Glutamatergic neuron (in vitro differentiated cells): ENCODE results near the gene ATRN. TPM values are rescaled to one million over a fixed set of nuclear protein-coding genes. Genes with fewer than 3 reads are reported as not detected.

ENCODE experiments used
- DNase-seq: peaks from one replicate; pipeline ENCODE4 v3.0.0; 2022
- H3K27ac Mint-ChIP-seq: one replicate; pipeline ENCODE4 v1.8.0; 2020; ENCODE audit warnings: mild to moderate bottlenecking, mixed read lengths, inconsistent platforms; ENCODE audit not compliant: unreplicated experiment
- H3K27me3 Mint-ChIP-seq: one replicate; pipeline ENCODE4 v1.8.0; 2020; ENCODE audit warnings: mild to moderate bottlenecking, moderate library complexity, mixed read lengths, inconsistent platforms; ENCODE audit not compliant: unreplicated experiment
- H3K36me3 Mint-ChIP-seq: one replicate; pipeline ENCODE4 v1.8.0; 2020; ENCODE audit warnings: mild to moderate bottlenecking, mixed read lengths, inconsistent platforms; ENCODE audit not compliant: unreplicated experiment
- H3K4me1 Mint-ChIP-seq: one replicate; pipeline ENCODE4 v1.8.0; 2020; ENCODE audit warnings: mild to moderate bottlenecking, low read depth, mixed read lengths, inconsistent platforms; ENCODE audit not compliant: unreplicated experiment
- H3K4me3 Mint-ChIP-seq: one replicate; pipeline ENCODE4 v1.8.0; 2020; ENCODE audit warnings: mild to moderate bottlenecking, mixed read lengths, inconsistent platforms; ENCODE audit not compliant: unreplicated experiment
- H3K9me3 Mint-ChIP-seq: one replicate; pipeline ENCODE4 v1.8.0; 2020; ENCODE audit warnings: mild to moderate bottlenecking, moderate library complexity, mixed read lengths, inconsistent platforms; ENCODE audit not compliant: unreplicated experiment
- total RNA-seq: library from RNA; stranded (reverse); fragmentation: NEBNext Ultra II Directional; extraction: Animal tissue kit (Norgen Biotek cat#: 25700); gene quantifications from one replicate; pipeline ENCODE4 v1.2.1, GENCODE V29; 2021; ENCODE audit not compliant: unreplicated experiment
- TF ChIP-seq, protein P1 (sequence below): fragments of 200-600 bp; sonication (generic); IDR thresholded peaks from one replicate; pipeline ENCODE4 v1.5.0; 2021; ENCODE audit not compliant: partially characterized antibody, unreplicated experiment

The ATRN gene
- total RNA-seq, 1 donor from 2014 or later: 31.1 TPM

DNA sequence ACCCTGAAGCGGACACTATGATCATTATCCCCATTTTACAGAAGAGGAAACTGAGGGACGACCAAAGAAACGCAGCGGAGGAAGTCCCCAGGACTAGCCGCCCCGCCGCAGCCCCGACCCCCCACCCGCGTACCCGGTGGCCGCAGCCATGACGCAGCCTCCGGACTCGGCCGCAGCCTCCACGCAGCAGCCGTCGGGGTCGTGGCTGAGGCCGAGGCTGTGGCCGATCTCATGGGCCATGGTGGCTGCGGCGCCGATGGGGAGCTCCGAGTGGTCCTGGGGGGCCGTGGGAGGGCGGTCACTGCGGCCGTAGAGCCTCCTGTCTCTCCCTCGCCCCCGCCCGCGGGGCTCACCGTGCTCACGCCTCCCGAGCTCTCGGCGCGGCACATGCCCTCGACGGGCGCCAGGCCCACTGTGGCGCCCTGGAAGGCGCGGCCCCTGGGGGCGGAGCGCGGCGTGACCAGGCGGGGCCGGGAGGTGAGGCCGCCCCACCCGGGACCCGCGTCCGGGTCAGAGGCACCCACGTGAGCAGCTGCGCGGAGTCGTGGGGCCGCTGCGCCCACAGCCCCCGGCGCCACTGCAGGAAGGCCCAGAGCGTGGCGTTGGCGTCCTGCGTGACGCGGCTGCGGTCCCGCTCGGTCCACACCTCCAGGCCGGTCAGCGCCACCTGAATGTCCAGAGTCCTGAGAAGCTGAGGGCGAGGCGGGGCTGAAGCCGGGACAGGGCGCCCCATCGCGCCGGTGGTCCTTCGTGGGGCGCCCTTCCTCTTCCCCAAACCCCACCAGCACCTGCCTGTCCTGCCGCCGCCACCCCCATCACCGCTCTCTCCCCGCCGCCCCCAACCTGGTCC lies 202.6 kb downstream of the ATRN start:
- TF ChIP-seq, protein P1, sequence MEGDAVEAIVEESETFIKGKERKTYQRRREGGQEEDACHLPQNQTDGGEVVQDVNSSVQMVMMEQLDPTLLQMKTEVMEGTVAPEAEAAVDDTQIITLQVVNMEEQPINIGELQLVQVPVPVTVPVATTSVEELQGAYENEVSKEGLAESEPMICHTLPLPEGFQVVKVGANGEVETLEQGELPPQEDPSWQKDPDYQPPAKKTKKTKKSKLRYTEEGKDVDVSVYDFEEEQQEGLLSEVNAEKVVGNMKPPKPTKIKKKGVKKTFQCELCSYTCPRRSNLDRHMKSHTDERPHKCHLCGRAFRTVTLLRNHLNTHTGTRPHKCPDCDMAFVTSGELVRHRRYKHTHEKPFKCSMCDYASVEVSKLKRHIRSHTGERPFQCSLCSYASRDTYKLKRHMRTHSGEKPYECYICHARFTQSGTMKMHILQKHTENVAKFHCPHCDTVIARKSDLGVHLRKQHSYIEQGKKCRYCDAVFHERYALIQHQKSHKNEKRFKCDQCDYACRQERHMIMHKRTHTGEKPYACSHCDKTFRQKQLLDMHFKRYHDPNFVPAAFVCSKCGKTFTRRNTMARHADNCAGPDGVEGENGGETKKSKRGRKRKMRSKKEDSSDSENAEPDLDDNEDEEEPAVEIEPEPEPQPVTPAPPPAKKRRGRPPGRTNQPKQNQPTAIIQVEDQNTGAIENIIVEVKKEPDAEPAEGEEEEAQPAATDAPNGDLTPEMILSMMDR: no peak
- H3K36me3 Mint-ChIP-seq: no peaks in the 10 kb centered on the region
- H3K4me1 Mint-ChIP-seq: peaks cover 6% of the 10 kb centered on the region
- H3K27me3 Mint-ChIP-seq: peaks cover 24% of the 10 kb centered on the region
- peak overlapping the region; percentile 68 for H3K4me3 Mint-ChIP-seq
- DNase-seq: no peak
- peaks cover 2% of the 10 kb centered on the region for H3K9me3 Mint-ChIP-seq
- H3K27ac Mint-ChIP-seq: no peak overlapping the region

DNA sequence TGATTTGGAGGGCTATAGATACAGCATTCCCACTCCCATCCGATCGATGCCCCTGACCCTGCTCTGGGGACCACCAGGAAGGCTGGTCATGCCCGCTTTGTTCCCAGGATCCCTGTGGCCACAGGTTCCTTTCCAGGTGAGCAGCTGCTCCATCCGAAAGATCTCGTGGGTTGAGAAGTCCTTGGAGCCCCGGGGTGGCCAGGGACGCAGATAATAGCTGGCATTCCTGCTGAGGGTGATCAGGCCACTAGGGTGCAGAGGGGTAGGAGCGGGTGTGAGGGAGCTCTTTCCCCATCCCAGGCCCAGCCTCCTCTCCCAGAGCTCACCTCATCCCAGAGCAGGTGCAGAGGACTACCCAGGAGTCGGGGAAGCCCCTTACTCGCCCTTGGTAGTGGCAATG lies 203.6 kb downstream of the ATRN start:
- TF ChIP-seq, protein P1: no peak
- Mint-ChIP-seq H3K27ac (no peak overlapping the region), H3K9me3 (peaks cover 2% of the 10 kb centered on the region), H3K4me1 (peaks cover 4% of the 10 kb centered on the region), H3K4me3 (no peak overlapping the region), H3K36me3 (no peaks in the 10 kb centered on the region), H3K27me3 (peaks cover 27% of the 10 kb centered on the region)
- DNase-seq: no peak

DNA sequence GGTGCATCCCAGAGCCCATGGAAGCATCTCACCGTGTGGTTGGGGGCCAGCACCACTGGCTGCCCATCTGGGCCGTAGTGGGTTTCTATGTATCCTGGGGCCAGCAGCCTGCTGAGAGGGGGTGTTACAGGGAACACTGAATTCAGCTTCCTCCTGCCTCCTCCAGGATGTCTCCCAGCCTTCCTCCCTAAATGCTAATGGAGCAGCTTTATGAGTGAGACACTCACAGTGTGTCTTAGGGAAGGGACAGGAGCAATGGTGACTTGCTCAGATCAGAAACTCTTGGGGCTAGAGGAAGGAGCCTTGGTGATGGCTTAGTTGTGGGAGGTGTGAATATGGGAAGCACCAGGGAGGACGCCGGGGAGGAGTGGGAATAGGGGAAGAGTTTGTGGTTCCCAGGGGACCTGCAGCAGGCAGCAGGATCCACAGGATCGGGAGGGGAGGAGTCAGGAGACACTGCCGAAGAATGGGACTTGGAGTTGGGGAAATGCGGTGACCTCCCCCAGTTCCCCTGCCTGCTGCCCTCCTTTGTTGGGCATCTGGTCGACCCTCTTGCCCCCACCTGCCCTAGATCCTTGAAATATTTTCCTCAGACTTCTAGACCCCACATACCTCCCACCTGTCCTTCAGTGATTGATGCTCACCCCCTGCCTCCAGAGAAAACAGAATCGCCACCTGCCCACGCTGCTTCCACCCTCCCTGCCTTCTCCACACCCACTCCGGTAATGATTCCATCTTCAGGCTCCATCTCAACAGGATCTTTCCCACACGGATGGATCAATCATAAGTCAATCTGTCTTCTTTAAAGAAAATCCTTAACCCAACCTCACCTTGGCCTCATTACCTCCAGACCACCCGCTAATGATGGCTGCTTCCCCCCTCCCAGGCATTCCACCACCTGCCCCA lies 204.4 kb downstream of the ATRN start:
- Mint-ChIP-seq H3K4me3 (peak overlapping the region; percentile 13), H3K27ac (no peak overlapping the region), H3K36me3 (no peaks in the 10 kb centered on the region), H3K9me3 (peaks cover 4% of the 10 kb centered on the region), H3K27me3 (peaks cover 26% of the 10 kb centered on the region), H3K4me1 (peaks cover 6% of the 10 kb centered on the region)
- no peak for DNase-seq
- TF ChIP-seq, protein P1: no peak

DNA sequence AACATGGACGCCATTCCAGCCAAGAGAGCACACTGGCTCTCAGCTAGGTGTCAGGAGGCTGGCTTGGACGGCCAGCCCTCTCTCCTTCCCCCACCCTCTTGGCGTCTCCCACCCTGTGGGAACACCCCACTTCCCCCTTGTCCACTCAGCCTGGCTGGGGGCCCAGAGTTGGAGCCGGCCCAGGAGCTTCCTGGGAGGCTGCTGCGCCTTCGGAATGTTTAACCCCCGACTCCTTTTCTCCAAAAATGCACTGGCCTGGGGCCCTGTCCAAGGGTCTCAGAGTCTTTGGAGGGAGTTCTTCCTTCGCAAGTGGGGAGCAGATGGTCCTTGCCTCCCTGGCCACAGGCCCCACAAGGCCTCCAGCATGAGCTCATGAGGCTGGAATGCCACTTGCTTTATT lies 206.9 kb downstream of the ATRN start:
- Mint-ChIP-seq H3K4me3 (no peak overlapping the region), H3K27me3 (peaks cover 30% of the 10 kb centered on the region), H3K4me1 (peaks cover 6% of the 10 kb centered on the region), H3K9me3 (peaks cover 6% of the 10 kb centered on the region), H3K36me3 (no peaks in the 10 kb centered on the region), H3K27ac (no peak overlapping the region)
- no peak for DNase-seq
- TF ChIP-seq, protein P1: no peak
